ENCODE results near the gene DNAH2. TPM values are rescaled to one million over a fixed set of nuclear protein-coding genes. Genes with fewer than 3 reads are reported as not detected.
A peak's percentile ranks its signal among the peaks of the same experiment; 100 is the strongest.

Gene DNAH2
- total and polyA plus RNA-seq, 2 of the 13 experiments (the other 11 are each of a cell fraction or from before 2014, with no cell fraction given), result not detected

GRCh38 chr17:7856811-7857712 lies 139.5 kb downstream of the DNAH2 start, which contains the start of gene NAA38 (continued):
- TF ChIP-seq ARID4A (CRISPR knock-in tag; IDR thresholded peaks at IDR 0.05; ENCODE audit: borderline replicate concordance) (peak; percentile 76), ZNF564 (CRISPR knock-in tag; IDR thresholded peaks at IDR 0.05) (peak; percentile 65), DNMT1 (CRISPR knock-in tag; IDR thresholded peaks at IDR 0.05) (0 out of 2 replicates have a peak, but pooled peaks have one; percentile 84), NFRKB (IDR thresholded peaks at IDR 0.05) (no peak), CC2D1A (CRISPR knock-in tag; IDR thresholded peaks at IDR 0.05) (no peak), RFX3 (CRISPR knock-in tag; IDR thresholded peaks at IDR 0.05) (peak; percentile 73), HOXD1 (CRISPR knock-in tag; IDR thresholded peaks at IDR 0.05) (no peak; the same call in 1 of the 2 replicates), MAFK (conservative IDR thresholded peaks at IDR 0.05 in 1 of 2, IDR thresholded peaks at IDR 0.05 in 1 of 2; ENCODE audit: low read length in 2 of 2) (no peak), ARNT2 (CRISPR knock-in tag; IDR thresholded peaks at IDR 0.05; ENCODE audit: low read depth) (peak; percentile 0; the same call in 1 of the 2 replicates), NFKB2 (CRISPR knock-in tag; IDR thresholded peaks at IDR 0.05; ENCODE audit: borderline replicate concordance) (peak; percentile 71; the same call in 1 of the 2 replicates), NR3C1 (CRISPR knock-in tag; IDR thresholded peaks at IDR 0.05) (no peak), MAFG (CRISPR knock-in tag; IDR thresholded peaks at IDR 0.05) (no peak), SNAPC4 (CRISPR knock-in tag; IDR thresholded peaks at IDR 0.05) (no peak), NFYC (CRISPR knock-in tag; IDR thresholded peaks at IDR 0.05) (0 out of 2 replicates have a peak, but pooled peaks have one; percentile 4), MBD4 (IDR thresholded peaks at IDR 0.05; ENCODE audit: borderline replicate concordance, low read length) (no peak), ADNP (CRISPR knock-in tag; IDR thresholded peaks at IDR 0.05) (no peak), FOSL1 (CRISPR knock-in tag; IDR thresholded peaks at IDR 0.05; ENCODE audit: borderline replicate concordance) (no peak), FOXA1 (IDR thresholded peaks at IDR 0.05) (no peak), FOXA1 (CRISPR knock-in tag; IDR thresholded peaks at IDR 0.05) (peak; percentile 89), ZNF773 (CRISPR knock-in tag; IDR thresholded peaks at IDR 0.05; ENCODE audit: borderline replicate concordance) (0 out of 2 replicates have a peak, but pooled peaks have one; percentile 43), TBL1XR1 (IDR thresholded peaks at IDR 0.05; ENCODE audit: borderline replicate concordance, low read length, partially characterized antibody) (no peak)
